RCC 7860 (cell line): ENCODE measurements around the gene TMEM11.

ENCODE experiments used
- DNase-seq: peaks from one replicate; pipeline ENCODE4 v3.0.0-alpha.2; 2015; ENCODE audit warnings: low spot score
- FAIRE-seq: peaks from 2 replicates; lab custom pipeline; 2012; peaks lifted over from hg19 to GRCh38; lab: Jason Lieb, UNC

TMEM11 gene

DNA sequence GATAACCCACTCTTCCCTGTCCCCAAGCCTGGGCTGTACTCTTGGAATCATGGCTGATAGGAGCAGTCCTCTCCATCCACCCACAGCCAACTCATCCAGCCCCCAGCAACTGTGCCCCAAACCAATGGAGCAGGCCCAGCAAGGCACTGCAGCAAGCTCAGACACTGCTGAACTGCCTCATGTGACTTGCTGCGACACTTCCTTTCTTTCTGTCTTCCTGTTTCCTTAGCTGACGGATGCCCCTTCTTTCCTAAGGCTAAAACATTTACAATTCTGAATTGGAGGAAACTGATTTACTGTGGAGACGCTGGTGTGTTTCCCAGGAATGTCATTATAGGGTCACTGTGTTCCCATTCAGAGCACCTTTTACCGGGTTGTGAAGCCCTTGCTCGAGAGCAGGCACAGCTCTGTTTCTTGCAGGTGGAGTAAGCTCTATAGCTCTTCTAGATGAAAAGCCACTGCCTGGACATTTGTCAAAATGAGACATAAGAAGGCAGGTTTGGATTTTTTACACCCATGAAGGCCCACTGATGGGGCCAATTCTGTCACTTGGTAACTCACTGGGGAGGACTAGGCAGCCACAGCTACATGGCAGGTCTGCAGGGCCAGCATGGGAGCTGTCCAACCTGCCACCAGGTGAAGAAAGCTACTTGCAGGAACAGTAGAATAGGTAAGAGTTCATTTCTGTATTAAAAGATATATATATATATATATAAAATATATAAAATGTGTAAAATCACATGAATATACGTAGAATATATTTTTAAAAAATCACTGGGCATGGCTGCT is 27.4 kb downstream of the TMEM11 start:
- FAIRE-seq (no peak), DNase-seq (no peak)

DNA sequence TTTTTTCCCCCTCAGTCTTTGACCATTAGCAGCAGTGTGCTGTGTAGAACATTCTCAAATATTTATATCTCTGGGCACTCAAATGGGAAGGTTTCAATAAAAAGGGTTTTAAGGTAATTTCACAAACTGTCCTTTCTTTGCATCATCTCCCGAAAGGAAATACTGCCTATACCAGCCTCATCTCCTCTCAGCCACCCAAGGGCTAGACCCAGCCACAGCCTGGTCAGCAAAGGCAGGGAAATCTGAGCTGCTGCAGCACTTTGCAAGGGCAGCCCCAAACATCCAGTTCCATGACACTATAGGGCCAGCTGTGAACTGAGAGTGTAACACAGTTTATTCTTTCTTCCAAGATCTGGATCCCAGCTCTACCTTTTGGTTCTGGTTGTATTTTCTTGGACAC is 28.9 kb downstream of the TMEM11 start:
- no peak for DNase-seq
- FAIRE-seq, result no peak

DNA sequence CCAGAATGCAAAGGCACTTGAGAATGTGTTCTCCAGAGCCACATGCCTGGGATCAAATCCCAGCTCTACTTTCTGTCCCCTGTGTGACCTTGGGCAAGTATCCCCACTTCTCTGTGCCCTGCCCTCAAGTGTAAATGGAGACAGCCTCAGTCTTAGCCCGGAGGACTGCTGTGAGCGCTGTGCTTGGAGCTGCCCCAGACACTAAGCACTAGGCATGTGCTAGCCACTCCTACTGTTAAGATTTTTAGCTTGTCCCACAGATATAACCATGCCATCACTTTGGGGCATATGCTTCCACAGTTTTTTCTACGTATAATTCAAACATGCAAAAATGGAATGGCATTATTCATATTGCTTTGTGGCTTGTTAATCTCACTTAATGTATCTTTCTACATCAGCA is 29.4 kb downstream of the TMEM11 start:
- DNase-seq (no peak), FAIRE-seq (no peak)

DNA sequence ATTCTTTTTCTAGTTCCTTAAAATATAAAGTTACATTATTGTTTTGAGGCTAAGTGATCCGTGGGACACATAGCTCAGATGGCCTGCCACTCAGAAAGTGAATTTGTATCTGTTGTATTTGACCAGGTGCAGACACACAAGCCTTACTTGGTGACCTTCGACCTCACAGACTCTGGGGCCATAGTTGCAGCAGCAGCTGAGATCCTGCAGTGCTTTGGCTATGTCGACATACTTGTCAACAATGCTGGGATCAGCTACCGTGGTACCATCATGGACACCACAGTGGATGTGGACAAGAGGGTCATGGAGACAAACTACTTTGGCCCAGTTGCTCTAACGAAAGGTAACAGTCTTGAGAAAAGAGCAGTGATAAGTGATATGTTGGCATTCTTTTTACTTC is 30.5 kb downstream of the TMEM11 start:
- DNase-seq, result no peak
- FAIRE-seq, result no peak

DNA sequence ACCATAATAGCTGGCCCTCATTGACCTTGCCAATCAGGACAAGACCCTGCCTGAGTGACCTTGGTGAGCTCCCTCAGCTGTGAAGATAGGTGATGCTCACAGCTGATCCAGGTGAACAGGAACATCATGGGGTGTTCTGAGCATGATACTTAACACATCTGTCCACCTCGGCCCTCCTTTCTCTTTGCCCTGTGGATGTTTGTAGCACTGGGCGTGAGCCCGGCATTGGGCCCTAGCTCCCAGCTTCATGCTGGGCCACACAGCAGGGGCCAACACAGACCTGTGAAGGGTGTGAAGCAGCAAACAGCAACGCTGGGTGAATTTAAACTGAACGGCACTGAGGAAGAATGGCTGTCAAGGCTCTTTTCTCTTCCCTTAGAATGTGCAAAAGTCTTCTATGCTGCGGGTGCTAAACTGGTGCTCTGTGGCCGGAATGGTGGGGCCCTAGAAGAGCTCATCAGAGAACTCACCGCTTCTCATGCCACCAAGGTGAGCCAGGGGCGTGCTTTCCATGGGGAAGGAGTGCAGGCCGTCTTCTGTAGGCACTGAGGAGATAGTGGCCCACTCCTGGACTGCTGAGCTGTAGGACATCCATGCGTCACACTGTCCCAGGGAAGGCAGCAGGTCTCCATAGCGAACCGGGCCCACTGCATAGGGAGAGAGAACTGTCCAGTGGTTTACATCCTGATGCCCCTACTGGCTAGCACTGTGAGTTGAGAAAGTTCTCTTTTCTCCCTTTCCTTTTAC is 35.9 kb downstream of the TMEM11 start:
- DNase-seq, result no peak
- FAIRE-seq, result no peak

DNA sequence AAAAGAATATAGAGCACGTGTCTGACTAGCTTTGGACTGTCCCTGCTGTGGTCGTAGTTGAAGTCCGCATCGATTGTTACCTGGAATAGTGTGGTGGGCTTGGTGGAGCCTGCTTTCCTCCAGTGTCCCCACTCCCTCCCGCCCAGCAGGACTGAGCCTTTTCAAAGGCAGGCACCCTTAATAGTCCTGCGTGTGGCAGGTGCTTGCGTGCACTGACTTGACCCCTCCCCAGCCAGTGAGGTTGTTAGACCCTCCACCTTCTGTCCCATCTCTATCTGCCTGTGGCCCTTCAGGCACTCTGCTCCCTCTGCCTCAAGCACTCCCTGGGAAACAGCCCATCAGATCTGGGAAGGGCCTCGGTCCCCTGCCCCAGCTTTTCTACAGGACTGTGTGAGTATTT is 36.6 kb downstream of the TMEM11 start:
- FAIRE-seq (no peak), DNase-seq (no peak)

DNA sequence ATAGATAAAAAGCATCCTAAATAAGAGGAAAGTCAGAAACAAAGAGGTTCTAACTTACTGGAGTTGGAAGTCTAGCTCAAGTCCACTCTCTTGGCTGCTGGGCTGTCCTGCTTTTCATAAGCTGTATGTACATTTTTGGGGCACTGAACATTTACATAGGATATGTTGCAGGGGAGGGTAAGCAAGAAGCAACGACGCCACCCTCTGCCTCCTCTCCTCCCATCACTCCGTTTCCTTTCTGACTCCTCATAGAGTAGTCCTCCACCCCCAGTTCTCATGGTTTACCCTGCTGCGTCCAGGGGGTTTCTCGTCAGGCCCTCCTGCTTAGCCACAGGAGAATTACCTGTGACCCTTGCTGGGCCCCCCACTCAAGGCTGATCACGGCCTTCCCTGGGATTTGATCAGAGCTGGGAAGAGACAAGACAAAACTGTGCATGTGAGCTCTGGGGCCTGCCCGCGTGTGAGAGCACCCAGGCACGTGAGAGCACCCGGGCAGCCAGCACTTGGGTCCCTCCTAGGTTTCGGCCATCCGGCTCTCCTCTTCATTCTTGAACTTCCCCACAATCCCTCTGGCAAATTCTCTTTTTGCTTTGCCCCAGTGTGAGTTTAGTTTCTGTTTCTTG is 37.1 kb downstream of the TMEM11 start:
- FAIRE-seq, result no peak

DNA sequence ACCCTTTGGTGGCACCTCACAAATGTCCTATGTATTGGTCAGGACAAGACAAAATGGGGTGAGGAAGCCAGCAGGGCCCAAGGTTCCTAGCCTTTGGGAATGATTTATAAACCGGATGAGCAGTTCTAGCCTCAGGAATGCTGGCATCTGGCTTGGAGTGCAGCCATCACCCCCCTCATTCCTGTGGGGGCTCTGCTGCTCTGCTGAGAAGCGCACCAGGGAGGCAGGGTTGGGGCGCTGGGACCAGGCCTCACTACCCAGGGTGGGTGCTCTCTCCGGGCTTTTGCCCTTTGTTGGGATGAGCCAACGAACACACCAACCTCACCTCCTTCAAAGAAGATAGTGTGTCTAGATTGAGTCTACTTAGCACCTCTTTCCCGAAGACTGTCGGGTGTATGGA is 39.2 kb downstream of the TMEM11 start:
- no peak for FAIRE-seq
- no peak for DNase-seq

More for the DNA sequence above, 37.1 kb downstream of the TMEM11 start:
- DNase-seq, result no peak

DNA sequence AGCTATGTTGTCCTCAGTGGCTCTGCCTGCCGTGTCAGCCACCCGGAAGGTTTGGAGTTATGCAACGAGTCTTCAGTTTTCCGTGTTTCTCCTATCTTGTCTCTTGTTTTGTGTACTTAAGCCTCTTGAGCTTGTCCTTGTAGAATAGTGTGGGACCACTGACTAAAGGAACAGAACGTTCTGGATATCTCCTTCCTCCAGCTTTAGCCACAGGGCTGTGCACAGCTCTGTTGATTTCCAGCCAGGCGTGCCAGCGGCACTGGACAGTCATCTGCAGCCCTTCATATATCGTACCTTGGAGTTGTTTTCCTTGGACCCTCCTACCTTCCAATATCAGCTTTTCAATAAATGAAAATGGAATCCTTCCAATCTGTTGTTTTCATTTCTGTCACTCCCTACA is 39.8 kb downstream of the TMEM11 start:
- FAIRE-seq (no peak), DNase-seq (no peak)

DNA sequence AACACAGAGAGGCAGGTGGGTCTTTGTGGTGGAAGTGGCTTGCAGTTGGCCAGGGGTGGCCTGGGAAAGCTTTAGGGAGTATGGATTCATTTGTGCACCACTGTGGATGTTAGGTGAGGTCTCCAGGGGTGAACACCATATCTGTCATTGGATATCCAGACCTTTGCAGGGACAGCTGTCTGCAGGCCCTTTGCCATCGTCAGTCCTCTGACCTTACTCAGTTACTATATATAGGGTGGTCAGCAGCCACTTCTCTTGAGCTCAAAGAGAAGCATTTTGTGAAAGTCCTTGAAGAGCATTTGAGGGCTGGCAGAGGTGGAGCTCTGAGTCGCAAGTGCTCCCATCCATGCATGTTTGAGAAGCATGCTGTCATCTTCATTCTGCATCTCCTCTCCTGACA is 40.4 kb downstream of the TMEM11 start:
- FAIRE-seq (no peak), DNase-seq (no peak)

DNA sequence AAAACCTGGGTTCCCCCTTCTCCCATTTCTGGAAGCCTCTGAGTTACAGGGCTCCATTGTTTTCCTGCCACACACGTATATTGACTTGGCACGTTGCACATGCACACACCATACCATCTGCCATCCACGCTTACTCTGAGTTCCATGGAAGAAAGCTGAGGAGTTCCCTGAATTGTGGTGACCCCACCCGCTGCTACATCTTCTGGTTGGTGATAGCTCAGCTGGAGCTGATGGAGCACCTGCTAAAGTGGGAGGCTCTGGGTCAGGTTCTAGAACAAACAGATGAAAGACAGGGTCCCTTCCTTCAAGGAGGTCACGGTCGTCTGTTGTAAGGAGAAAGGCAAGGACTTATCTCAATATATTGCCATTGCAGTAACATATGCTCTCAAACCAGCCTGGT is 41.1 kb downstream of the TMEM11 start:
- DNase-seq, result no peak
- FAIRE-seq, result no peak

DNA sequence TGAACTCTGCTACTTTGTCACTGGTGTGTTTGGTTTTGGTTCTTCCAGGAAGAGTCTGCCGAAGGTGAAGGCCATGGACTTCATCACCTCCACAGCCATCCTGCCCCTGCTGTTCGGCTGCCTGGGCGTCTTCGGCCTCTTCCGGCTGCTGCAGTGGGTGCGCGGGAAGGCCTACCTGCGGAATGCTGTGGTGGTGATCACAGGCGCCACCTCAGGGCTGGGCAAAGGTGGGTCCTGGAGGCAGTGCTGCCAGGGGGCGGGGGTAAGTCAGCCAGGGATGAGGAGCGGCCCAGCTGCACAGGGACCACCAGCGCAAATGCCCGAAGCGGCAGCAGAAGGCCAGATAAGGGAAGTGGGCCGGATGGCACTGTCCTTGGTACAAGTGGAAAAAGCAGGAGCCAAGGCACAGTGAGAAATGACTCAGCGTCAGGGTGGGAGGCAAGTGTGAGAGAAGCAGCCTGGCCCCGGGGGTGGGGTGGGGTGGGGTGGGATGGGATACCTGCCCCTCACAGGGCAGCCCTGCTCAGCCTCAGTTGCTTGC is 41.9 kb downstream of the TMEM11 start:
- FAIRE-seq (no peak), DNase-seq (no peak)

DNA sequence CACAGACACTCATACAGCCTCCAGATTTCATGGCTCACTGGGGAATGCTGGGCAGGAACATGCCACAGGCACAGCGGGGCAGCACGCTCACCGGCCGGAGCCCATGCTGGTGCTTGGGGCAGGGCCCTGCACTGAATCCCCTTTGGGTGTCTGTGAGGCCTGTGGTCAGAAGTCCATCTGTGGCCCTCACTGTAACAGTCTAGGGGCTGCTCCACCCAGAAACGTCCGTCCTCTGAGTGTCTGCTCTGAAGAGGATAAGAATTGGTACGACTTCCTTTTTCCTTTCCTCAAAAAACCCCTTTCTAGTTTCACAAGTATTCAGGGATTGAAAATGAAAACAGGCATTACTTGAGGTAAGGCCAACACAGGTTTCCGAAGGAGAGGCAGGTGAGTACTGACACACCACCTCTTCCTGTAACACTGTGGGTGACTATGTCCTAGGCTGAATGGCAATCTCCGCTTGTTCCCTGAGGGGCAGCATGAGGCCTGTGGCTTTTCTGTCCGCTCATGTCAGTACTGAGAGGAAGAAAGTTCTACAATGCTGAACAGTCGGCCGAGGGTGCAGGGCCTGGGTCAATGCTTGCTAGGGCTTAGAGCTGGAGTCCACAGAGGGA is 42.5 kb downstream of the TMEM11 start:
- DNase-seq (no peak), FAIRE-seq (no peak)

DNA sequence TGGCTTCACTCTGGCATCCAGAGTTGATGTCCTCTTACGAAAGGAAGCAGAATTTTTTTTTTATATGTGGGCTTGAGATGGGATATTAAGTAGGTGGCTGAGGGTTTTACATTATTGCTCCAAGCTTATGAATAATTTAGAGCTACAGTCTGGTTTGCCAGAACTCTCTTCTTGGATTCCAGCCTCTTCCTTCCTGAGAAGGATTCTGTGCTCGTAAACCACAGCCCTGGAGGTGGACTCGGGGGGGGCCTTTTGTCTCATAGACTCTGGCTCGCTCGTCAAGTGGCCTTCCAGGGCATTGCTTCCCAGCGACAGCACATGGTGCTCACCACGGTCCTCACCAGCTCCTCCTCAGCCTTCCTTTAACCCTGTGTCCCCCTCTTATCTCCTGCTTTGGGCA is 43.2 kb downstream of the TMEM11 start:
- FAIRE-seq, result no peak

DNA sequence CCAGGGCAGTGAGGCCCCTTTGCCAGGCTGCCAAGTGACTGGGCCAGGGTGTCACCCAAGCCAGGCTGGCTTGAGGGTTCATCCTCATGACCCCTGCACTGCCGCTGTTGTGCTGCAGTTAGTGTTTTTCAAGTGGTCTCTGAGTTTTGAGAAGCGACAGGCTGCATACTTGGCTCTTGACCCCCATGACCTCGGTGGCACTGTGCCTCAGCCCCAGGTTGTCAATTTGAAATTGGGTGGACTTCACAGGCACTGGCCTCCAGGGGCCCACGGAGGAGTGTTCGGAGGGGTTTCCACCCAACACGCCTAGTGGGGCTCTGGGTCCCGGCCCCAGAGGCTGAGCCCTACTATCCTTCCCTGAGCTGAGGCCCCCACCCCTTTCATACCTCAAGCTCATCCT is 44.5 kb downstream of the TMEM11 start:
- FAIRE-seq (no peak), DNase-seq (no peak)

More for the DNA sequence above, 43.2 kb downstream of the TMEM11 start:
- DNase-seq, result no peak

DNA sequence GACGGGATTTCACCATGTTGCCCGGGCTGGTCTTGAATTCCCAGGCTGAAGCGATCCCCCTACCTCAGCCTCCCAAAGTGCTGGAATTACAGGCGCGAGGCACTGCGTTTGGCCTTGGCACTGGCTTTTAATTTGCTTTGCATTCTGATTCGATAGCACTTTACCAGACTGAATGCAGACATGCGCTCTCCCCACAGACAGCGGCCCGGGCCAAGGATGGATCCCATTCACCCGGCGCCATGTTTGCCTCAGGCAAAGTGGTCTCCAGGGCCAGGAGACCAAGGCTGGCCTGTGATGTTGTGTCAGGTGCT is 45.5 kb downstream of the TMEM11 start:
- FAIRE-seq (no peak), DNase-seq (no peak)

DNA sequence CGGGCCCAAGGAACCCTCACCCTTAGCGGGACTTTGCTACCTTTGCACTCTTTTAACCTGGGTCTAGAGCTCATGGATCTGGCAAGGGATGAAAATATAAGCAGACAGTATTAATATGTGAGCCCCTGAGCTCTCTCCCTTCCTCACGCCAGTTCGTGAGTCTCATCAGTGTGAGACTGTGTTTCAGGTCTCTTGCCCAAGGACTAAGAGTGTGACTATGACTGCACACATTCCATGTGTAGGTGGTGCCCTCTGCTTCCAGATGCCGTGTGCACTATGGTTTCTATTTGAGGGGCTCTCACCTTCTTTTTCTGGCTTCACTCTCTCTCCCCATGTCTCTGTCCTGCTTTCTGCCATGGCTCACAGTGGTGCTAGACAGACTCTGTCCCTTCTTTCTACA is 46.7 kb downstream of the TMEM11 start:
- FAIRE-seq (no peak), DNase-seq (no peak)

DNA sequence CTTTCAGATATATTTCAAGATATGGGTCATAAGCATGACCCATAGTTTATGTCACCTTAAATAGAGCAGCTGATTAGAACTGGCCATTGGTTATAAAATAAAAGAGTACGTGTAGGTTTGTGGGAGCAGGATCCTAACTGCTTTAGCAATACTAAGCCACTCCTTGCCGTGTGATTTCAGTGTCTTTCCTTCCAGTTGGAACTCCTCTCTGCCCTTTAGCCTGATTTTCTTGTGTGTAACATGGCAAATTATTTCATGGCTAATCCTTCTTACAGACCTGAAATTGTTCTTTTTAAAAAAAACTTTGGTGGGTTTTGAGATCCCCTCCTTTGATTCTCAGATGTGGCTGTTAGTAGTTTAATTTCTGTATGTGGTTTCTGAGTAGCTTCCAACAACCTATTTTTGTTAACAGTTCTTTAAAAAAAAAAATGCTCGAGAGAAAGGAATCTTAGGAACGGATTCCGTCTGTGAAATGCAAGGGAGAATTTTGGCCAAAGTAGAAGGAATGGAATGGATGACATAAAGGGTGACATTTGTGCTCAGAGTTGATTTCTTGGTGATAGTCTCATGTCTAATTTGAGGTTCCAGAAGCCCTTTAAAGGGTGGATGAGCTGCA is 47.3 kb downstream of the TMEM11 start:
- DNase-seq (no peak), FAIRE-seq (no peak)

DNA sequence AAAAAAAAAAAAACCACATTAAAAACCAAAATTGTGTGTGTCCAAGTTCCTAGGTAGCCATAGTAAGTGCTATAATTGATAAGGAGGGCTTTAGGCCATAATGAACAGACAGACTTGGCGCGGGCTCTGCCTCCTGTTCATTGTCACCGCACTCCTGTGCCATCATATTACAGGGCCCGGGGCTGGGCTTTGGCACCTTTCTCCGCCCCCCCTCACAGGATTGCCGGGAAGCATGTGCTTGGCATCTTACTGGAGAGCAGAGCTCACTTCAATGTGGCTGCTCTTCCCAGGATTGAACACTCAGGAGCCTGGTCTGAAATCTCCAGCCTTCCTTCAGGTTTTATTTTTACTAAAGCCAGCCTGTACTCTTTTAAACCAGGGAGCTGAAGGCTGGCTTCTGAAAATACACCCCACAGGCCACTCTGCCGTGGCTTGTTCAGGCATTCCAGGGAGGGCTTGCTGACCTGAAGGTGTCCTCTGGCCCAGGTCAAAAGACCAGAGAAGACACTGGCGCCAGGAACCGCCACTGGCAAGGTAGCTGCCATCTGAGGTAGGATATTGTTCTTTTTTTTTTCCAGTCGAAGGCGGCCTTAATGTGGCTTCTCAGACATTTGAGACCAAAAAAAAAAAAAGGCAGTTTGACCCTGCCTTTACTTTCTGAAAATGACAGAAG is 47.9 kb downstream of the TMEM11 start:
- DNase-seq, result no peak
- FAIRE-seq, result no peak

DNA sequence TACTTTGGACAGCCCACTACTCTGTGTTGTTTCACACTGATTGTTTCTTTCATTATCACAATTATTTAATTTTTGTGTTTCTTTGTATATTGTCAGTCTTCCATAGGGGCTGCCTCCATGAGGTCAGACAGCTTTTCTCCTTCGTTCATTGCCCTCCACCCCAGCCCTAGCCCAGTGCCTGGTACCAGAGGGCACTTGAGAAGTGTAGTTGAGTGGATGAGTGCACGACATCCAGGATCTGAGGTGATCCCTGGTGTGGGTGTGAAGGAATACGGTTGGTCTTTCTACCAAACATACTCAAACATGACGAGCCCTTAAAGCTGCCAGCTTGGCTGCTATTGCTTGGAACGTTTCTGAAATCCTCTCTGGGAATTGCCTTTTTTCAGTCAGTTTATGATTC is 49.3 kb downstream of the TMEM11 start:
- no peak for DNase-seq
- FAIRE-seq, result no peak

DNA sequence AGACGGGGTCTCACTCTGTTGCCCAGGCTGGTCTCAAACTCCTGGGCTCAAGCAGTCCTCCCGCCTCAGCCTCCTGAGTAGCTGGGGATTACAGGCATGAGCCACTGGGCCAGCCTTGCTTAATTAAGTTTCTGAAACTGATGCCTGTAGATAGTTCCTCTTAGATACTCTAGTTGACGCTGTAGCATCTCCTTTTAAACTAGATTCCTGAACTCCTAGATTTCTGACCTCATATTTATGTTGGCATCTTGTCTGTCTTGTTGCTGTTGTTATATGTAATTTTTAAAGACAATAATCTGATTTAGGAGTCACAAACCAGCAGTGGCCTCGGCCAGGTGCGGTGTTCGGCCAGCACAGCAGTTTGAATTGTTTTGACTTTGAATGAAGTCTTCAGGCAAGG is 49.7 kb downstream of the TMEM11 start:
- FAIRE-seq (no peak), DNase-seq (no peak)
